ENCODE results near the gene MRPL52. TPM values are rescaled to one million over a fixed set of nuclear protein-coding genes. Genes with fewer than 3 reads are reported as not detected.

MRPL52 gene
- total RNA-seq, 1 donor = 82.5 TPM

DNA sequence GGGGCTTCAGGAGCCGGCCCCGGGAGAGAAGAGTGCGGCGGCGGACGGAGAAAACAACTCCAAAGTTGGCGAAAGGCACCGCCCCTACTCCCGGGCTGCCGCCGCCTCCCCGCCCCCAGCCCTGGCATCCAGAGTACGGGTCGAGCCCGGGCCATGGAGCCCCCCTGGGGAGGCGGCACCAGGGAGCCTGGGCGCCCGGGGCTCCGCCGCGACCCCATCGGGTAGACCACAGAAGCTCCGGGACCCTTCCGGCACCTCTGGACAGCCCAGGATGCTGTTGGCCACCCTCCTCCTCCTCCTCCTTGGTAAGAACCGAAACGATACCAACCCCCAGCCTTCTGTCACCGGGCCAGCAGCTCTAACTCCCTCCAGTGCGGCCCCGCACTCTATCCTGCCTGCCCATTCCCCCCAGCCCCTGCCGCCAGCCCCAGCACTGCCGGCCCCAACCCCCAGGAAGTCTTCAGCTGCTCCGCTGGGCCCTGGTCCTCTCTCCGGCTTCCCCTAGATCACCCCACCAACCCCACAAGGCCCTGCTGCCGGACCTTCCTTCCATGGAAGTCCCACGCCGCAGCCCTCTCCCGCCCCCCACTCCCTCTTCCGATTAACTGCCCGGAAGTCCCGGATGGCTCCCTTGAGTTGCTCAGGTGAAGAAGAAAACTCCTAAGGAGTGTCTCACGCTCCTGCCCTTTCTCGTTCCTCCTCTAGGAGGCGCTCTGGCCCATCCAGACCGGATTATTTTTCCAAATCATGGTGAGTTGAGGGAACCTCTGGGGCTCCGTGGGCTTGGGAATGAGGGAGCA is 42.5 kb downstream of the MRPL52 start:
- TF ChIP-seq CTCF (IDR thresholded peaks at IDR 0.05; ENCODE audit: insufficient read depth, low read depth, low read length) = peak; percentile 98
- peak; percentile 88 for DNase-seq (ENCODE audit: low read depth)
- H3K4me3 ChIP-seq (ENCODE audit: low read depth, low read length) = peak overlapping the region; percentile 91

GRCh38 chr14:22872833-22873520 is 43.3 kb downstream of the MRPL52 start:
- TF ChIP-seq CTCF (IDR thresholded peaks at IDR 0.05; ENCODE audit: insufficient read depth, low read depth, low read length) = no peak
- no peak for DNase-seq (ENCODE audit: low read depth)
- peak overlapping the region; percentile 91 for H3K4me3 ChIP-seq (ENCODE audit: low read depth, low read length)

- no peak for DNase-seq (ENCODE audit: low read depth)
- TF ChIP-seq CTCF (IDR thresholded peaks at IDR 0.05; ENCODE audit: insufficient read depth, low read depth, low read length) = no peak
- H3K4me3 ChIP-seq (ENCODE audit: low read depth, low read length) = no peak overlapping the region
Measured at GRCh38 chr14:22875003-22875747, 45.5 kb downstream of the MRPL52 start.

GRCh38 chr14:22875748-22876319 is 46.1 kb downstream of the MRPL52 start:
- TF ChIP-seq CTCF (IDR thresholded peaks at IDR 0.05; ENCODE audit: insufficient read depth, low read depth, low read length) = no peak
- no peak for DNase-seq (ENCODE audit: low read depth)
- H3K4me3 ChIP-seq (ENCODE audit: low read depth, low read length) = no peak overlapping the region

DNA sequence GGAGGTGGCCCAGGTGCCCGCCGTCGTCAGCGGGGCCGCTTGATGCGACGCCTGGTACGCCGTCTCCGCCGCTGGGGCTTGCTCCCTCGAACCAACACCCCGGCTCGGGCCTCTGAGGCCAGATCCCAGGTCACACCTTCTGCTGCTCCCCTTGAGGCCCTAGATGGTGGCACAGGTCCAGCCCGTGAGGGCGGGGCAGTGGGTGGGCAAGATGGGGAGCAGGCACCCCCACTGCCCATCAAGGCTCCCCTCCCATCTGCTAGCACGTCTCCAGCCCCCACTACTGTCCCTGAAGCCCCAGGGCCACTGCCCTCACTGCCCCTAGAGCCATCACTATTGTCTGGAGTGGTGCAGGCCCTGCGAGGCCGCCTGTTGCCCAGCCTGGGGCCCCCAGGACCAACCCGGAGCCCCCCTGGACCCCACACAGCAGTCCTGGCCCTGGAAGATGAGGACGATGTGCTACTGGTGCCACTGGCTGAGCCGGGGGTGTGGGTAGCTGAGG is 47.4 kb downstream of the MRPL52 start:
- H3K4me3 ChIP-seq (ENCODE audit: low read depth, low read length) = no peak overlapping the region
- no peak for TF ChIP-seq CTCF (IDR thresholded peaks at IDR 0.05; ENCODE audit: insufficient read depth, low read depth, low read length)
- DNase-seq (ENCODE audit: low read depth) = no peak
